Retinal pigment epithelial cell (primary cell): ENCODE measurements around the gene TPRX2.

Source experiments
- DNase-seq: peaks from one replicate; pipeline ENCODE4 v3.0.0-alpha.2; 2010; ENCODE audit warnings: low read depth
- H3K4me3 ChIP-seq: 2 replicates; pipeline ENCODE4 v1.5.1; 2011; ENCODE audit warnings: mild to moderate bottlenecking, low read length, control low read depth, moderate library complexity
- TF ChIP-seq, protein P1 (sequence below): conservative IDR thresholded peaks from 2 replicates; pipeline ENCODE4 v1.5.1; 2011; ENCODE audit warnings: low read depth, low read length, control low read depth, inconsistent platforms

Gene TPRX2

DNA sequence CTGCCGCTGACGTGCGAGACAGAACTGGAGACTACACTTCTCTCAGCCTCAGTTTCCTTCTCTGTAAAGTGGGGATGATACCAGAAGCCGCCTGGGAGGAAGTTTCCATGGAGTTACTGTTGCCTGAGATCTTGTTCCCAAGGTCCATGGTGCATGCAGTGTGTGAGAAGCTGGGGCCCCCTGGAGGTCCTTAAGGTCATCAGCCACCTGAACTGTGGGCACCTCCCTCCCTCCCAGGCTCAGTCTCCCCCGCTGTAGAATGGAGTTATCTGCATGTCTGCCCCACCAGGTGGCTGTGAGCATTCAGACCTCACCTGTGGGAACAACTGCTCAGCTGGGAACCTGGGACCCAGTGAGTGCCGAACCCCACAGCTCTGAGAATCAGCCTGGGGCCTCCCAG is 34.6 kb upstream of the TPRX2 start:
- no peak overlapping the region for H3K4me3 ChIP-seq
- no peak for DNase-seq
- TF ChIP-seq, protein P1, sequence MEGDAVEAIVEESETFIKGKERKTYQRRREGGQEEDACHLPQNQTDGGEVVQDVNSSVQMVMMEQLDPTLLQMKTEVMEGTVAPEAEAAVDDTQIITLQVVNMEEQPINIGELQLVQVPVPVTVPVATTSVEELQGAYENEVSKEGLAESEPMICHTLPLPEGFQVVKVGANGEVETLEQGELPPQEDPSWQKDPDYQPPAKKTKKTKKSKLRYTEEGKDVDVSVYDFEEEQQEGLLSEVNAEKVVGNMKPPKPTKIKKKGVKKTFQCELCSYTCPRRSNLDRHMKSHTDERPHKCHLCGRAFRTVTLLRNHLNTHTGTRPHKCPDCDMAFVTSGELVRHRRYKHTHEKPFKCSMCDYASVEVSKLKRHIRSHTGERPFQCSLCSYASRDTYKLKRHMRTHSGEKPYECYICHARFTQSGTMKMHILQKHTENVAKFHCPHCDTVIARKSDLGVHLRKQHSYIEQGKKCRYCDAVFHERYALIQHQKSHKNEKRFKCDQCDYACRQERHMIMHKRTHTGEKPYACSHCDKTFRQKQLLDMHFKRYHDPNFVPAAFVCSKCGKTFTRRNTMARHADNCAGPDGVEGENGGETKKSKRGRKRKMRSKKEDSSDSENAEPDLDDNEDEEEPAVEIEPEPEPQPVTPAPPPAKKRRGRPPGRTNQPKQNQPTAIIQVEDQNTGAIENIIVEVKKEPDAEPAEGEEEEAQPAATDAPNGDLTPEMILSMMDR: no peak

DNA sequence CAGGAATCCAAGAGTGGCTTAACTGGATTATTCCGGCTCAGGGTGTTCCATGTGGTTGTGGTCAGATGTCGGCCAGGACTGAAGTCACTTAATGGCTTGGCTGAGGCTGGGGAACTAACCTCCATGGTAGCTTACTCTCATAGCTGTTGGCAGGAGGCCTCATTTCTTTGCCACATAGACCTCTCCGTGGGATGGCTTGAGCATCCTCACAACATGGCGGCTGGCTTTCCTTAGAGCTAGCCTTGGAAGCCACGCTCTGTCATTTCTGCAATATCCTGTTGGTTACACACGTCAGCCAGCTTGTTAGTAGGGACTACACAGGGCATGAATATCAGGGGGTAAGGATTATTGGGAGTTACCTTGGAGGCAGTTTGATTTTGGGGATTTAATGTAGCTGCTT is 32.2 kb upstream of the TPRX2 start:
- no peak overlapping the region for H3K4me3 ChIP-seq
- TF ChIP-seq, protein P1: no peak
- DNase-seq: no peak

DNA sequence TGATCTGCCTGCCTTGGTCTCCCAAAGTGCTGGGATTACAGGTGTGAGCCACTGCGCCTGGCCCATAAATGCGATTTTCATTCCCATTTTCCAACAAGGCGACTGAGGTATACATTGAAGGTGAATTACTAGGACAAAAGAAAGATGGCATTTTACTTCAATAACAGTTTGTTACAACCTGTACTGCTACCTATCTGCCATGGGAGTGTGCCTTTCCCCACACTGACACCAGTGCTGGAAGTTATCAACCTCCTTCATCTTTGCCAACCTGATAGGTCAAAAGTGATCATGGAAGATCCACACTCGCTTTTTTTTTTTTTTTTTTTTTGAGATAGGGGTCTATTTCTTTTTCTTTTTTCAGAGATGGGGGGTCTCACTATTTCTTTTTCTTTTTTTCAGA is 26.3 kb upstream of the TPRX2 start:
- no peak overlapping the region for H3K4me3 ChIP-seq
- TF ChIP-seq, protein P1: peak; percentile 2
- DNase-seq: no peak

DNA sequence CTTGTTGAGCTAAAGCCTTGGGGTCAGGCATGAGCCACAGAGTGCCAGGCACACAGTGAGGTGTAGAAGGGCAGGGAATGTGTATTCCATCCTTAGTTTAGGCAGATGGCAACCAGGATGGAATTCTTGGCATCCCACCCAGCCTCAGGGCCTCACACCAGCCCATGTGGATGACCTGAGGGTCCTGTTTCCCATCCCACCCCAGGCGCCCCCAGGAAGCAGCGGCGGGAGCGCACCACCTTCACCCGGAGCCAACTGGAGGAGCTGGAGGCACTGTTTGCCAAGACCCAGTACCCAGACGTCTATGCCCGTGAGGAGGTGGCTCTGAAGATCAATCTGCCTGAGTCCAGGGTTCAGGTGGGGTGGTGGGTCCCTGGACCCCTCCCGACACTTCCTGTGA is 23.0 kb upstream of the TPRX2 start:
- no peak for DNase-seq
- no peak overlapping the region for H3K4me3 ChIP-seq

DNA sequence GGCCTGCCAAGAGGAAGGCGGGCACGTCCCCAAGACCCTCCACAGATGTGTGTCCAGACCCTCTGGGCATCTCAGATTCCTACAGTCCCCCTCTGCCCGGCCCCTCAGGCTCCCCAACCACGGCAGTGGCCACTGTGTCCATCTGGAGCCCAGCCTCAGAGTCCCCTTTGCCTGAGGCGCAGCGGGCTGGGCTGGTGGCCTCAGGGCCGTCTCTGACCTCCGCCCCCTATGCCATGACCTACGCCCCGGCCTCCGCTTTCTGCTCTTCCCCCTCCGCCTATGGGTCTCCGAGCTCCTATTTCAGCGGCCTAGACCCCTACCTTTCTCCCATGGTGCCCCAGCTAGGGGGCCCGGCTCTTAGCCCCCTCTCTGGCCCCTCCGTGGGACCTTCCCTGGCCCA is 19.6 kb upstream of the TPRX2 start:
- H3K4me3 ChIP-seq: no peak overlapping the region
- TF ChIP-seq, protein P1: no peak
- no peak for DNase-seq

More for the DNA sequence above, 23.0 kb upstream of the TPRX2 start:
- TF ChIP-seq, protein P1: no peak

DNA sequence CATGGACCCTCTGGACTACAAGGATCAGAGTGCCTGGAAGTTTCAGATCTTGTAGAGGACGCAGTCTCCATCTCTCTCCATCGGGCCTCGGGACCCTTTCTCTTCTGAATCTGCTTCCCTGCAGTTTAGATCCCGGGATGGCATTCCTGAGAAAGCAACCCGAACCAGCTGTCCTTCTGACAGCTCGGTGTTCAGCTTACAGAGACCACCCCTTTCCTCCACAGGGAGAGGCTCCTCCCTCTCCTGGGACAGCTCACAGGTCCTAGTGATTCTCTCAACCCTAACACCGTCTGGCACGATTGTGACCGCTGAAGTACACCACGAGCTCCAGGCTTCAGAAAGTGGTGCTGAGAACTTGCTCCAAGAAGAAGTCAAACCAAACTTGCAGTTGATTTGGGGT is 19.1 kb upstream of the TPRX2 start:
- DNase-seq: peak; percentile 70
- TF ChIP-seq, protein P1: no peak
- H3K4me3 ChIP-seq: no peak overlapping the region

DNA sequence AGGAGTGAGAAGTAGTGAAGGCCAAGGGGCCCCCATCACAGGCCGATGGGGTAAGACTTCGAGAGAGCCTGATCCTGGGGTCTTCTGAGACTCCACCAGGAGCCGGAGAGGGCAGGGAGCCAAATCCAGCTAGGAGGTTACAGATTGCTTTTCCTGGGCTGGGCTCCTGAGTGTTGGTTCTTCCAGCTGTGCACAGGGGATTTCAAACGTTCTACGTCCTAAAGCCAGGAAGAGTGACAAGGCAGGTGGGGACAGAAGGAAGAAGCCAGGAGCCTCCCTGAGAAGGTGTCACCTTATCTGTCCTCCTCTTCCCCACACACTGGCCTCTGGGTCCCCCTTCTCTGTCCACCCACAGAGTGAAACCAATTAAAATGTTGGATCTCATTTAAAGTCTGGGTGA is 16.1 kb upstream of the TPRX2 start:
- DNase-seq: no peak
- TF ChIP-seq, protein P1: no peak
- H3K4me3 ChIP-seq: no peak overlapping the region
